ENCODE results near the gene EPS8L1.

EPS8L1 gene

GRCh38 chr19:55080968-55081769 is 5.5 kb downstream of the EPS8L1 start:
- DNase-seq, result peak; percentile 84

GRCh38 chr19:55081770-55082019 is 6.0 kb downstream of the EPS8L1 start:
- no peak for DNase-seq

GRCh38 chr19:55082020-55082851 is 6.6 kb downstream of the EPS8L1 start:
- DNase-seq, result peak; percentile 69

- DNase-seq, result no peak
Observed at GRCh38 chr19:55083004-55083850, 7.6 kb downstream of the EPS8L1 start.

GRCh38 chr19:55084416-55084815 is 8.7 kb downstream of the EPS8L1 start:
- DNase-seq, result no peak

GRCh38 chr19:55085923-55086715 is 10.4 kb downstream of the EPS8L1 start:
- no peak for DNase-seq

- peak; percentile 72 for DNase-seq
Observed at GRCh38 chr19:55086730-55087541, 11.3 kb downstream of the EPS8L1 start.

- peak; percentile 40 for DNase-seq
Observed at GRCh38 chr19:55087542-55087901, 11.9 kb downstream of the EPS8L1 start.

GRCh38 chr19:55088021-55088451 is 12.4 kb downstream of the EPS8L1 start:
- no peak for DNase-seq

- DNase-seq, result peak; percentile 62
Observed at GRCh38 chr19:55088543-55089341, 13.1 kb downstream of the EPS8L1 start.

GRCh38 chr19:55089342-55089944 is 13.8 kb downstream of the EPS8L1 start:
- DNase-seq, result no peak

GRCh38 chr19:55090564-55090963 is 14.9 kb downstream of the EPS8L1 start:
- no peak for DNase-seq

GRCh38 chr19:55091126-55091910 is 15.6 kb downstream of the EPS8L1 start:
- no peak for DNase-seq

GRCh38 chr19:55091955-55092354 is 16.3 kb downstream of the EPS8L1 start:
- DNase-seq, result no peak

GRCh38 chr19:55092423-55093318 is 17.0 kb downstream of the EPS8L1 start:
- DNase-seq, result no peak

- DNase-seq, result no peak
Observed at GRCh38 chr19:55094456-55095259, 19.0 kb downstream of the EPS8L1 start.

- DNase-seq, result no peak
Observed at GRCh38 chr19:55095260-55096060, 19.8 kb downstream of the EPS8L1 start.

Measured in inflammatory macrophage treated with lipopolysaccharide for 4 hours (primary cell).